Pons (tissue), 1 donor: Measurements from ENCODE around the gene ADARB2.
A peak's percentile ranks its signal among the peaks of the same experiment; 100 is the strongest.

Experiments used
- DNase-seq: peaks from one replicate; pipeline ENCODE4 v3.0.0-alpha.2; 2016; ENCODE audit warnings: low spot score

ADARB2 gene

GRCh38 chr10:1156616-1156886 lies 580.8 kb downstream of the ADARB2 start:
- DNase-seq: no peak

- no peak for DNase-seq
These were observed 581.3 kb downstream of the ADARB2 start for GRCh38 chr10:1155791-1156615.

GRCh38 chr10:1154531-1155295 lies 582.6 kb downstream of the ADARB2 start:
- DNase-seq: no peak

- DNase-seq: no peak
These were observed 583.4 kb downstream of the ADARB2 start for GRCh38 chr10:1153805-1154351.

- no peak for DNase-seq
These were observed 584.0 kb downstream of the ADARB2 start for GRCh38 chr10:1153251-1153763.

- no peak for DNase-seq
These were observed 584.7 kb downstream of the ADARB2 start for GRCh38 chr10:1152386-1153250.

- no peak for DNase-seq
These were observed 586.0 kb downstream of the ADARB2 start for GRCh38 chr10:1151076-1152033.

- DNase-seq: no peak
These were observed 586.7 kb downstream of the ADARB2 start for GRCh38 chr10:1150638-1150955.

- no peak for DNase-seq
These were observed 587.3 kb downstream of the ADARB2 start for GRCh38 chr10:1149793-1150637.

GRCh38 chr10:1148855-1149605 lies 588.3 kb downstream of the ADARB2 start:
- no peak for DNase-seq

GRCh38 chr10:1147810-1148209 lies 589.5 kb downstream of the ADARB2 start:
- no peak for DNase-seq

- peak; percentile 53 for DNase-seq
These were observed 594.7 kb downstream of the ADARB2 start for GRCh38 chr10:1142596-1142995.

- DNase-seq: no peak
These were observed 595.6 kb downstream of the ADARB2 start for GRCh38 chr10:1141701-1142100.

GRCh38 chr10:1141261-1141660 lies 596.1 kb downstream of the ADARB2 start:
- no peak for DNase-seq

GRCh38 chr10:1138529-1138928 lies 598.8 kb downstream of the ADARB2 start:
- no peak for DNase-seq

- DNase-seq: no peak
These were observed 599.7 kb downstream of the ADARB2 start for GRCh38 chr10:1137499-1138163.

GRCh38 chr10:1136268-1136667 lies 601.1 kb downstream of the ADARB2 start:
- no peak for DNase-seq

GRCh38 chr10:1134156-1134555 lies 603.2 kb downstream of the ADARB2 start:
- no peak for DNase-seq
